Endometrium (tissue), 2 donors: ENCODE measurements around the gene AFF3.
A peak's percentile ranks its signal among the peaks of the same experiment; 100 is the strongest.

ENCODE experiments used
- FAIRE-seq: peaks from 2 replicates; lab custom pipeline; 2012; peaks lifted over from hg19 to GRCh38; lab: Jason Lieb, UNC
- donor health status: control.
- donor health status: control.

AFF3 gene

DNA sequence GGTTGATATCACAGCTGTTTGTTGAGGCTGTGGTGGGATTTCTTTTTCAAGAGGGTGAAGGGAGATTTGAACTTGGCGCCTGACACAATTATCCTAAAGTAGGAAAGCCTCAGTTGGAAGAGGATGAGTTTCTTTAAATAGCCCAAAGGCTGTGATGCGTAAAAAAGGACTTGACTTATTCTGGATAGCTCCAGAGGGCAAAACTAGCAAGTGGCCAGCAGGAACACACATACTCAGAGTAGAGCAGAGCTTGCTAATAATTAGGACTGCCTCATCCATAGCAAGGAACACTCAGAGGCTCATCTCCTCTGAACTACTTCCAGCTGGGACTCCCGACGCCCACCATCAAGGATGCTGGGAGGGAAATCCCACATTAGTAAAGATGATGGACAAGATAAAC is 74.0 kb downstream of the AFF3 start:
- no peak for FAIRE-seq

- no peak for FAIRE-seq
Observed at GRCh38 chr2:100067784-100068183, 74.6 kb downstream of the AFF3 start.

DNA sequence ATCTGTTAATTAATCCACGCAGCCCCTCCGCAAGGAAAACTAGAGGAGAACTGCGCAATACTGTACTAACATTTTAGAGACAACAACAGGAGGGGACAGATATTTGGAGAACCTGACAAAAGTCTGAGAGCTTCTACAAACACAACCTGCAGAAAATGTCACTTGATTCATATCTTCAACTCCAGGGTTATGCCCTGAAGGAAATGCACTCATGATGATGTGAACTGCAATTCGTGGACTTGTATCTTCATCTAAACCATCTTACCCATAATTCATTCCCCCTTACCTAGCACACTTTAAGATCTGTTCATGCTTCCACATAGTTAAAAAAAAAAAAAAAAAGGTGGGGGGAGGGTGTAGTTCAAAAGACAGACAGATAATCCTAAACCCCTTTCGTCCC is 75.5 kb downstream of the AFF3 start:
- FAIRE-seq: no peak

GRCh38 chr2:100066246-100066645 is 76.1 kb downstream of the AFF3 start:
- no peak for FAIRE-seq

GRCh38 chr2:100064592-100065428 is 77.6 kb downstream of the AFF3 start:
- FAIRE-seq: no peak

DNA sequence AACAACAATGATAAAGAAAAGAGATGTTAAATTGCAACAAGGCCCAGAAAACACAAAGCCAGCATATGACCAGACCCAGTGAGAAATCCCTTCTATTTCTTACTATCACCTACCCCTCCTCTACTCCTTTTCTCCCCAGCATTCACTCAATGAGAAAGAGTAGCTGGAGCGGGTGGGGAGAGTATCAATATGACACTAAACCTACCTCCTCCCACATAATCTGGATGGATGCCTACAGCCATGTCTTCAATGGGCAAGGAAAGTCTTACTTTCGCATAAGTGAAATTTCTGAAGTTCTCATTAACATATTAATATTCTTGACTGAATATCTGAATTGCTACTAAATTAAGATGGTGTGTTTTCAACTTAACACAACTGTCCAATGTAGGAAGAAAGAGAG is 78.2 kb downstream of the AFF3 start:
- FAIRE-seq: no peak

GRCh38 chr2:100063459-100063953 is 78.9 kb downstream of the AFF3 start:
- FAIRE-seq: no peak

DNA sequence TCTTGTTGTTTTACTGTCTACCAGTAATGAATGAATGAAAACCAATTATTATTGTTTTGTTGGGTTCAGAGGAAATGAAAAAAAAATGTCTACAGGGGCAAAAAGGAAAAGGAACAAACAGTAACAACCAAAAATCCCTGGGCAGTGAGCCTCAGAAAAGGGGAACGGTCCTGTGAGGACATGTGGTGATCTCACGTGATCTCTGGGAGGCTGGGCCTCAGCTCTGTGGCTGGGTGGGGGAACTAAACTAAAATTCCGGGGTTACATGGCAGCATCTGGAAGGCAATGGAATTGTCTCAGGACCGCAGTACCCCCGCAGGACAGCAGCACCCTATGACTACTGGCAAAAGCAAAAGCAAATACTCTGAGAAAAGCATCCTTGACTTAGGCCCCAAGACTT is 80.1 kb downstream of the AFF3 start:
- no peak for FAIRE-seq

DNA sequence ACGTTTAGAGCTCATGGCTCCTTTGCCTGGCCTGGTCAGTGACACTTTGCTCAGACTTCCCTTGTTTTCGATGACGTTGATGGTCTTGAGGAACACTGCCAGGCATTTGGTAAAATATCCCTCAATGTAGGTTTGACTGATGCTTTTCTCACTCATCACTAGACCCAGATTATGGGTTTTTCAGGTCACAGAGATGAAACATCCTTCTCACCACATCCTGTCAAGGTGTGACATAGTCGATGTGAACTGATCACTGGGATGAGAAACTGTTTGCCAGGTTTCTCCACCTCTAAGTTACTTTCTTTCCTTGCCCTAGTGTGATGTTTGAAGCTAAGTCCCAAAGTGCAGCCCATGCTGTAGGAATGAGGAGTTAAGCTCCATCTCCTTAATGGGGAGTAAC is 81.5 kb downstream of the AFF3 start:
- FAIRE-seq: no peak

DNA sequence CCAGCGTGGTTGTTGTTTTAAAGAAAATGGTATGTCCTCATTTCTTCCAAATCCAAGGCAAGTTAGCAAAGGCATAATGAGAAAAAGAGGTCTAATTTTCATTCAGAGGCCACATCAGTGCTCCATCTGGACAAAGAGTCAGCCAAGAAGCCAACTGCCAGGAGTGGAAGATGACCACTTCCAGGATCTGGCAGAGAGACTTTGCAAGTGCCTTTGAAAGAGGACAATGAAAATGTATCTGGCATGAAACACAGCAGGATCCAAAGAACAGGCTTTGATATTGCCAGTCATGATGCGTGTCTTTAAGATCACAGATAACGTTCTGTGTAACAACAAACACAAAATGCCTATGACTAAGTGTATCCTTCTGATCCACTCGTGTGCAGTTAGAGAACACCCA is 82.8 kb downstream of the AFF3 start:
- no peak for FAIRE-seq

GRCh38 chr2:100057901-100058261 is 84.5 kb downstream of the AFF3 start:
- FAIRE-seq: peak; percentile 86

- FAIRE-seq: no peak
Observed at GRCh38 chr2:100054426-100054825, 88.0 kb downstream of the AFF3 start.

GRCh38 chr2:100053087-100053885 is 89.1 kb downstream of the AFF3 start:
- FAIRE-seq: no peak

GRCh38 chr2:100052650-100053049 is 89.7 kb downstream of the AFF3 start:
- no peak for FAIRE-seq

- FAIRE-seq: no peak
Observed at GRCh38 chr2:100051253-100051652, 91.1 kb downstream of the AFF3 start.

DNA sequence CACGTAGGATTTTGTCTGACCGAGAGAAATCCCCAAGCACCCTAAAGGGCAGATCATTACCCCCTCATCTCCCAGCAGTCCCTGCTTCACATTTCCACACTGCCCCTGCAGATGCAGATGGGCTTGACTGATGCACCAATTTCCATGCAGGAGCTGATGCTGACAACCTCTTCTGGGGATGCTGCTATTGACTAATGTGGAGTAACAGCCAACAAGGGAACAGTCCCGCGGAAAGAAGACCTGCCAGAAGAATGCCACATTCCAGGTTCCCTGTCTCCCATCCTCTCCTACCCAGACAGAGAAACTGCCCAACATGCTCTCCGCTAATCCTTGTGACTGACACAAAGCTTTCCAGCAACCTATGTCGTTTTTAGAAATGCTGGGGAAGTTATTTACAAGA is 91.7 kb downstream of the AFF3 start:
- no peak for FAIRE-seq

DNA sequence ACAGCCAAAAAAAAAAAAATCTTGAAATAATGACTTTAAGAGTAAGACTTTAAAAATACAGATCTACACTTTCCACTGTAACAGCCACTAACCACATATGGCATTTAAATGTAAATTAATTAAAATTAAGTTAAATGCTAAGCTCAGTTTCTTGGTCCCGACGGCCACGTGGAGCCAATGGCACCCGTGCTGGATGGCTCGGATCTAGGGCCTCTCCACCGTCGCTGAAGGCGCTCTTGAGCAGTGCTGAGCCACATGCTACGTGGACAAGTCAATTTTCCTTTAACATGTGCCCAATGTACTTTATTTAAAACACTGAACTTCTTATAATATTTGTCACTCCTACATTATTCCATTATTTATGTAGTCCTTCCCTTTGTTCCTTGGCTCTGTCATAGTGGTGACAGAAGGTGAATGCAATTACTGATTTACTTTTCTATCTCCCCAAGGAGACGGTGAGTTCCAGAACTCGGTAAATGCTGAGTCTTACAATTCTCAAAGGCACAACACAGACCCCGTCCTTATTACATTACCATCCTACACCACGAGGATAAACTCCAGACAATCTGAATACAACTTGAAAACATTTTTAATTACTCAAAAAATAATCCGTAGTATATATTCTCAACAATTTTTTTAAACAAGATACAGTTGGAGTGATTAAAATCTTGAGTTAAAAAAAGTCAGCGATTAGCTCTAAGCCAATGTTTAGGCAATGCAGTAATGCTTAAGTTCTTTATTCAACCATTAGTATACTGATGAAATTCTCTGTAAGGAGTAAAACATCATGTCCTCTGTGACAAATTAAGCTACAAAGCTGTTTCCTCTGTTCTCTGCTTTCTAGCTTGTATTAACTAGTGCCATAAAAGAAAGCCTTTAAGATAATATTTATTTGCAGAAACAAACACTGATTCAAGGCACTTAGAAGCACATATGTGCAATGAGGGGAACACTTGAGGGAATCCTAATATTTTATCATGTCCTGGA is 95.1 kb downstream of the AFF3 start:
- FAIRE-seq: no peak

DNA sequence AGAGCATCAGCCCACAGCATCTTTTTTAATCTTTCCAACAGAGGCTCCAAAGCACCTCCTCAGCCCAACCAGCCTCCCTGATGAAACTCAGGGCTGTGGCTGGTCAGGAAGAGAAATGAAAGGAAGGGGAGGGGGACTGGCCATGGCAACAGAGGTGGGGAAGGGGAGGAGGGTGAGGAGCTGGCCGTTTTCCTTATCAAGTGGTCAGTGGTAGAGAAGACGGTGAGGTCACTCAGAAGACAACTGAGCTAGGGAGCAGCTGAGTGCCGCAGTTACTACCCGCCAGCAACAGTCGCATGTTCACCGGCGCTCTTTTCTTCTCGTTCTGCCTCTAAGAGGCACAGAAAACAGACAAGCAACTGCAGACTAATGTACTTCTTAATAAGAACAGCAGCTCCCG is 97.4 kb downstream of the AFF3 start:
- no peak for FAIRE-seq

DNA sequence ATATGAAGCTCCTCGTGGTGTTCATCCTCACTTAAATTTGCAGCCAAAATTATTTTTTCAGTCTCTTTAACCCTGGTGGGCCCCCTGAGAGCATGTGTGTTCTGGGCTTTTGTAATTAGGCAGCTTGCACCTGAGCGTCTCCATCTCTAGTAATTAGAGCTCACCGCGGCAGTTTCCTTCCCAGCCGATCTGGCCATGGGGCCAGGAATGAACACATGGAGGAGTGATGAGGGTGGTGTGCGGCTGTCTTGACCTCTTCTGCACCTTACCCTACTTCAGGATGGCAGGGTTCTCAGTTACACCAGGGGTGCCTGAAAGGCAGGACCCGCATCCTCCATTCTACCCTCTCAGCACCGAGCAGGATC is 98.5 kb downstream of the AFF3 start:
- no peak for FAIRE-seq

GRCh38 chr2:100043081-100043890 is 99.1 kb downstream of the AFF3 start:
- peak; percentile 23 for FAIRE-seq

DNA sequence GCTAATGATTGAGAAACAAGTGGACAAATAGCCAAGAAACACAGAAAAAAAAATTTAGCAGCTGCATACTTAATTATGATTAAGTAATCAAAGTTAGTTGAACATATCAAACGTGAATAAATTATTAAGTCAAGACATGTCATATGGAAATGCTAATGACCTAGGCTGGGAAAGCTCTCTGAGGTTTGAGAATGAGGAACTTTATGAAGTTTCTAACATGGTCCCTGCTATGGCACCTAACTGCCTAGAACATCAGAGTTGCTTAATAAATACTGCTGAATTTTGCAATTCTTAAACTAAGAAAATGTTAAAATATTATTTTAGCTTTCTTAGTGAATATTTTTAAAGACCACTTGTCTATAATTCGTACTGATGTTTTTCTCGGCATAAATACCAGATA is 99.8 kb downstream of the AFF3 start:
- FAIRE-seq: no peak
